Measurements from ENCODE around the gene SCNN1B.

SCNN1B gene

GRCh38 chr16:23410176-23410575 is 108.1 kb downstream of the SCNN1B start:
- DNase-seq, result no peak

- DNase-seq, result no peak
These were observed 112.6 kb downstream of the SCNN1B start for GRCh38 chr16:23414731-23415130.

GRCh38 chr16:23416816-23417215 is 114.7 kb downstream of the SCNN1B start:
- no peak for DNase-seq

GRCh38 chr16:23420011-23420410 is 117.9 kb downstream of the SCNN1B start:
- DNase-seq, result no peak

- DNase-seq, result no peak
These were observed 121.5 kb downstream of the SCNN1B start for GRCh38 chr16:23423496-23424049.

GRCh38 chr16:23424292-23424958 is 122.3 kb downstream of the SCNN1B start:
- DNase-seq, result no peak

GRCh38 chr16:23428351-23428750 is 126.2 kb downstream of the SCNN1B start:
- DNase-seq, result no peak
